Ishikawa (cell line): ENCODE results near the gene JARID2.

Source experiments
- CEBPB ChIP-seq: IDR thresholded peaks from 2 replicates; pipeline ENCODE4 v1.6.1; 2012
- CREB1 ChIP-seq: IDR thresholded peaks from 2 replicates; pipeline ENCODE4 v1.6.1; 2012; ENCODE audit warnings: low read depth
- EGR1 ChIP-seq: IDR thresholded peaks from 2 replicates; pipeline ENCODE4 v1.6.1; 2012
- EP300 ChIP-seq: IDR thresholded peaks from 2 replicates; pipeline ENCODE4 v1.6.1; 2012; ENCODE audit warnings: borderline replicate concordance
- FOXM1 ChIP-seq: IDR thresholded peaks from 2 replicates; pipeline ENCODE4 v1.6.1; 2012; ENCODE audit warnings: low read depth, borderline replicate concordance
- NFIC ChIP-seq: IDR thresholded peaks from 2 replicates; pipeline ENCODE4 v1.6.1; 2012
- RAD21 ChIP-seq: IDR thresholded peaks from 2 replicates; pipeline ENCODE4 v1.6.1; 2012; ENCODE audit warnings: low read depth
- TAF1 ChIP-seq: IDR thresholded peaks from 2 replicates; pipeline ENCODE4 v1.6.1; 2012; ENCODE audit warnings: low read depth, mild to moderate bottlenecking
- TCF12 ChIP-seq: IDR thresholded peaks from 2 replicates; pipeline ENCODE4 v1.6.1; 2012; ENCODE audit warnings: low read depth
- TEAD4 ChIP-seq: IDR thresholded peaks from 2 replicates; pipeline ENCODE4 v1.6.1; 2012
- YY1 ChIP-seq: IDR thresholded peaks from 2 replicates; pipeline ENCODE4 v1.6.1; 2012; ENCODE audit warnings: low read depth
- ZBTB7A ChIP-seq: IDR thresholded peaks from 2 replicates; pipeline ENCODE4 v1.6.1; 2012; ENCODE audit warnings: low read depth
- TF ChIP-seq, protein P1 (sequence below): IDR thresholded peaks from 2 replicates; pipeline ENCODE4 v1.6.1; 2012
- TF ChIP-seq, protein P2 (sequence below): IDR thresholded peaks from 2 replicates; pipeline ENCODE4 v1.6.1; 2012
- TF ChIP-seq, protein P3 (sequence below): IDR thresholded peaks from 2 replicates; pipeline ENCODE4 v1.6.1; 2012; ENCODE audit warnings: low read depth, mild to moderate bottlenecking

The JARID2 gene

GRCh38 chr6:15538106-15538505, 292.2 kb downstream of the JARID2 start:
- TF ChIP-seq NFIC (no peak), FOXM1 (no peak), TCF12 (no peak), CEBPB (no peak), EGR1 (no peak), EP300 (no peak), TAF1 (no peak)
- TF ChIP-seq, protein P1, sequence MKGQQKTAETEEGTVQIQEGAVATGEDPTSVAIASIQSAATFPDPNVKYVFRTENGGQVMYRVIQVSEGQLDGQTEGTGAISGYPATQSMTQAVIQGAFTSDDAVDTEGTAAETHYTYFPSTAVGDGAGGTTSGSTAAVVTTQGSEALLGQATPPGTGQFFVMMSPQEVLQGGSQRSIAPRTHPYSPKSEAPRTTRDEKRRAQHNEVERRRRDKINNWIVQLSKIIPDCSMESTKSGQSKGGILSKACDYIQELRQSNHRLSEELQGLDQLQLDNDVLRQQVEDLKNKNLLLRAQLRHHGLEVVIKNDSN, result no peak

- no peak for TF ChIP-seq EP300
- TF ChIP-seq CEBPB, result no peak
- TF ChIP-seq, protein P2, sequence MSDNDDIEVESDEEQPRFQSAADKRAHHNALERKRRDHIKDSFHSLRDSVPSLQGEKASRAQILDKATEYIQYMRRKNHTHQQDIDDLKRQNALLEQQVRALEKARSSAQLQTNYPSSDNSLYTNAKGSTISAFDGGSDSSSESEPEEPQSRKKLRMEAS, result no peak
- TF ChIP-seq ZBTB7A, result no peak
- TF ChIP-seq CREB1, result no peak
- TF ChIP-seq, protein P1, result no peak
- TF ChIP-seq YY1, result no peak
- no peak for TF ChIP-seq FOXM1
- no peak for TF ChIP-seq EGR1
- TF ChIP-seq RAD21, result no peak
- TF ChIP-seq TCF12, result no peak
- no peak for TF ChIP-seq TAF1
Measured at GRCh38 chr6:15538766-15539495, 293.1 kb downstream of the JARID2 start.

DNA sequence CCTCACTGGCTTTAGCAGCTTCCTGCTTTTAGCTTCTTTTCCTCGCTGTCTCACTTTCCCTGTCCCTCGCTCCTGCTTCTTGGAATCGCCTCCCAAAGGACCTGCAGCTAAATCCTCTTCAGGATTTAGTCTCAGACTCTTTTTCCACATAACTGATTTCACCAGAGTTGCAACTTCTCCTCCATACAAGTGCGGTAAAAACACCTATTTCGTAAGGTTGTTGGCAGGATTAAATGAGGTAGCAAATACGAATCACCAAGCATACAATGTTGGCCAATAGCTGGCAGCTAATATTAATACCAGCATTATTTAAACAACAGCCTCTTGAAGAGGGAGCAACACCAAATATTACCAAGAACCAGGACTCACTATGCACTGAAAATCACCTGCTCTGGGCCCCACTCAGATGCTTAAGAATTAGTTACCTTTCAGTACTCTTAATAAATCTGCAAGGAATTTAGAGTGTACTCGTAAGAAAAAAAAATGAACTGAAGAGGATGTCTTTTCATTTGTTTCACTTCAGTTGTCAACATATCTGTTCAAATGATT, 293.9 kb downstream of the JARID2 start:
- no peak for TF ChIP-seq CREB1
- TF ChIP-seq, protein P2, result no peak
- TF ChIP-seq EGR1, result no peak
- TF ChIP-seq EP300, result no peak
- TF ChIP-seq YY1, result no peak
- TF ChIP-seq, protein P3, sequence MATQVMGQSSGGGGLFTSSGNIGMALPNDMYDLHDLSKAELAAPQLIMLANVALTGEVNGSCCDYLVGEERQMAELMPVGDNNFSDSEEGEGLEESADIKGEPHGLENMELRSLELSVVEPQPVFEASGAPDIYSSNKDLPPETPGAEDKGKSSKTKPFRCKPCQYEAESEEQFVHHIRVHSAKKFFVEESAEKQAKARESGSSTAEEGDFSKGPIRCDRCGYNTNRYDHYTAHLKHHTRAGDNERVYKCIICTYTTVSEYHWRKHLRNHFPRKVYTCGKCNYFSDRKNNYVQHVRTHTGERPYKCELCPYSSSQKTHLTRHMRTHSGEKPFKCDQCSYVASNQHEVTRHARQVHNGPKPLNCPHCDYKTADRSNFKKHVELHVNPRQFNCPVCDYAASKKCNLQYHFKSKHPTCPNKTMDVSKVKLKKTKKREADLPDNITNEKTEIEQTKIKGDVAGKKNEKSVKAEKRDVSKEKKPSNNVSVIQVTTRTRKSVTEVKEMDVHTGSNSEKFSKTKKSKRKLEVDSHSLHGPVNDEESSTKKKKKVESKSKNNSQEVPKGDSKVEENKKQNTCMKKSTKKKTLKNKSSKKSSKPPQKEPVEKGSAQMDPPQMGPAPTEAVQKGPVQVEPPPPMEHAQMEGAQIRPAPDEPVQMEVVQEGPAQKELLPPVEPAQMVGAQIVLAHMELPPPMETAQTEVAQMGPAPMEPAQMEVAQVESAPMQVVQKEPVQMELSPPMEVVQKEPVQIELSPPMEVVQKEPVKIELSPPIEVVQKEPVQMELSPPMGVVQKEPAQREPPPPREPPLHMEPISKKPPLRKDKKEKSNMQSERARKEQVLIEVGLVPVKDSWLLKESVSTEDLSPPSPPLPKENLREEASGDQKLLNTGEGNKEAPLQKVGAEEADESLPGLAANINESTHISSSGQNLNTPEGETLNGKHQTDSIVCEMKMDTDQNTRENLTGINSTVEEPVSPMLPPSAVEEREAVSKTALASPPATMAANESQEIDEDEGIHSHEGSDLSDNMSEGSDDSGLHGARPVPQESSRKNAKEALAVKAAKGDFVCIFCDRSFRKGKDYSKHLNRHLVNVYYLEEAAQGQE, result no peak
- TF ChIP-seq CEBPB, result no peak
- TF ChIP-seq NFIC, result no peak
- TF ChIP-seq, protein P1, result no peak
- TF ChIP-seq TCF12, result no peak
- no peak for TF ChIP-seq RAD21
- no peak for TF ChIP-seq ZBTB7A
- no peak for TF ChIP-seq TAF1
- TF ChIP-seq FOXM1, result no peak
- no peak for TF ChIP-seq TEAD4

DNA sequence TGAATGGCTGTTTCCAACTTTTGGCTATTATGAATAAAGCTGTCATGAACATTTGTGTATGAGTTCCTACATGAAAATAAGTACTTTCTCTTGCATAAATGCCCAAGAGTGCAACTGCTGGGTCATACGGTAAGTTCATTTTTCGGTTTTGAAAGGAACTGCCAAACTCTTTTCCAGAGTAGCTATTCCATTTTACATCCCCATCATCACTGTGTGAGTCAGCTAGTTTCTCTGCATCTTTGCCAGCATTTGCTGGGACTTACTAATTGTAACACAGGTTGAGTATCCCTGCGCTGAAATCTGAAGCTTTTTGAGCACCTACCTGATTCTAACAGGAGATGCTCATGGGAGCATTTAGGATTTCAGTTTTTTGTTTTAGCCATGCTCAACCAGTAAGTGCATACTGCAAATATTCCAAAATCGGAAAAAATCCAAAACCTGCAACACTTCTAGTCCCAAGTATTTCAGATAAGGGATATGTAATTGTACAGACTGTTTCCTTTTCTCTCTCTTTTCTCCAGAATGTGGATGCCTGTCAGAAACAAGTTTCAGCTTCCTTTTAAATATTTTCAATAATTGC, 298.5 kb downstream of the JARID2 start:
- TF ChIP-seq NFIC (no peak), CREB1 (no peak), EP300 (no peak)
- TF ChIP-seq, protein P2, result no peak

DNA sequence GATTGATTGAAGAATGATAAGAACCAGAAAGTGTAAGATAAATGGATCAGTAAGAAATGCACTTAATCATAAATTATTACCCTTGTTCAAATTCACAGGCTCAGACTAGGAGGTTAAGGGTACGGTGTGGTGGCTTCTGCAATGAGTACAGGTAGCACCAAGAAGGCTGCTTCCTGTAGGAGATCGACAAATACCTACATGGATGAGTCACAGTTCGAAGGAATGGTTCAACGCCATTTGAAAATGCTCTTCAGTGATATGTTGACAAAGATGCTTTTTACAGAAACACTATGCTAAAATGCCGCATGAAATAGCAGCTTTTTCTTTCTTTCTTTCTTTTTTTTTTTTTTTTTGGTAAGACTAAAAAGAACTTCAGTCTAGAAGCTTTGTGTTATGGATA, 300.7 kb downstream of the JARID2 start:
- TF ChIP-seq RAD21 (no peak), CREB1 (no peak), CEBPB (no peak), ZBTB7A (no peak), EP300 (no peak), NFIC (no peak), TCF12 (no peak), FOXM1 (no peak), YY1 (no peak), TAF1 (no peak), TEAD4 (no peak)
- TF ChIP-seq, protein P2, result no peak
- TF ChIP-seq, protein P3, result no peak
- TF ChIP-seq, protein P1, result no peak
